HCT116 (cell line): Measurements from ENCODE around the gene TAF10. TPM values are rescaled to one million over a fixed set of nuclear protein-coding genes. Genes with fewer than 3 reads are reported as not detected.

ENCODE experiments used
- ATAC-seq: fragments of 200-7000 bp; cut with Tn5 transposase; 2 replicates; pipeline ENCODE4 v1.9.1; 2020; ENCODE audit warnings: mild to moderate bottlenecking, moderate library complexity
- BruUV-seq: library from RNA; stranded (reverse); fragments of 400-500 nt; replicated peaks from 2 replicates; lab custom pipeline; 2021; lab: Mats Ljungman, UMichigan
- CTCF ChIA-PET: fragments of 300-600 bp; sonication (Branson Sonifier 250); formaldehyde crosslinking; loops from one replicate; lab custom pipeline; 2021; ENCODE audit warnings: antibody characterized with exemption; lab: Charles Lee
- POLR2A ChIA-PET: fragments of 300-600, 350-600 bp; sonication (Branson Sonifier 250); formaldehyde crosslinking; loops from one replicate; lab custom pipeline; 2021; ENCODE audit warnings: antibody characterized with exemption; lab: Charles Lee
- RAD21 ChIA-PET, 2 experiments: fragments of 300-600 bp; sonication (Branson Sonifier 250); formaldehyde crosslinking; loops; one replicate each; lab custom pipeline; 2023; ENCODE audit warnings: low total read pairs in 2 of 2; ENCODE audit not compliant: uncharacterized antibody in 2 of 2, unreplicated experiment in 2 of 2, low non-redundant PET in 1 of 2; lab: Charles Lee
- DNase-seq: peaks from one replicate; pipeline ENCODE4 v3.0.0-alpha.2; 2010; ENCODE audit warnings: low read depth, low spot score
- H2AFZ ChIP-seq: fragments of 200-600 bp; shearing (Covaris generic), sonication (generic); 2 replicates; pipeline ENCODE4 v1.6.1; 2017; ENCODE audit warnings: low read depth, mixed run types, mixed read lengths, antibody characterized with exemption, low read length; ENCODE audit not compliant: poor library complexity, severe bottlenecking
- H3K27ac ChIP-seq: 2 replicates; pipeline ENCODE4 v1.5.1; 2012; ENCODE audit warnings: low read depth, low read length
- H3K27me3 ChIP-seq: fragments of 200-600 bp; sonication (generic); 2 replicates; pipeline ENCODE4 v1.6.1; 2016; ENCODE audit warnings: mixed run types, low read length, mixed read lengths; ENCODE audit not compliant: insufficient read depth
- H3K36me3 ChIP-seq, 2 experiments: fragments of 200-500 bp in 1 of 2; fragments of 200-600 bp in 1 of 2; sonication (Bioruptor generic) in 1 of 2; sonication (generic) in 1 of 2; 2 replicates each; pipeline versions ENCODE4 v1.5.1 to v1.6.1; 2014 to 2016; ENCODE audit warnings: low read length in 2 of 2, inconsistent platforms in 1 of 2, mixed read lengths in 1 of 2, mixed run types in 1 of 2; ENCODE audit not compliant: insufficient read depth in 2 of 2, control insufficient read depth in 1 of 2
- H3K4me1 ChIP-seq, 2 experiments: fragments of 200-600 bp in 1 of 2; sonication (generic) in 1 of 2; 2 replicates each; pipeline versions ENCODE4 v1.5.1 to v1.6.1; 2012 to 2017; ENCODE audit warnings: low read length in 2 of 2, inconsistent platforms in 1 of 2, mild to moderate bottlenecking in 1 of 2, mixed read lengths in 1 of 2, mixed run types in 1 of 2, moderate library complexity in 1 of 2; ENCODE audit not compliant: insufficient read depth in 2 of 2, control insufficient read depth in 1 of 2
- H3K4me2 ChIP-seq: fragments of 200-600 bp; sonication (generic); 2 replicates; pipeline ENCODE4 v1.6.1; 2017; ENCODE audit warnings: mixed run types, low read length, mixed read lengths
- H3K4me3 ChIP-seq, 2 experiments: fragments of 200-600 bp in 1 of 2; sonication (generic) in 1 of 2; replicated peaks in 1 of 2; 2 replicates each; pipeline ENCODE4 v1.5.1; 2011 to 2016; ENCODE audit warnings: low read length in 2 of 2, control low read depth in 1 of 2, low read depth in 1 of 2, mild to moderate bottlenecking in 1 of 2, mixed read lengths in 1 of 2, mixed run types in 1 of 2
- H3K79me2 ChIP-seq: fragments of 200-600 bp; sonication (generic); 2 replicates; pipeline ENCODE4 v1.6.1; 2017; ENCODE audit warnings: mild to moderate bottlenecking, mixed run types, low read length, moderate library complexity, mixed read lengths; ENCODE audit not compliant: insufficient read depth
- H3K9ac ChIP-seq: fragments of 200-600 bp; sonication (generic); 2 replicates; pipeline ENCODE4 v1.6.1; 2016; ENCODE audit warnings: low read length, mixed read lengths
- H3K9me2 ChIP-seq: fragments of 200-600 bp; sonication (generic), shearing (Covaris generic); 2 replicates; pipeline ENCODE4 v1.6.1; 2017; ENCODE audit warnings: mixed run types, mild to moderate bottlenecking, moderate library complexity; ENCODE audit not compliant: insufficient read depth
- H3K9me3 ChIP-seq, 2 experiments: fragments of 200-500 bp in 1 of 2; fragments of 200-600 bp in 1 of 2; sonication (Bioruptor generic) in 1 of 2; sonication (generic) in 1 of 2; 2 replicates each; pipeline ENCODE4 v1.6.1; 2014 to 2017; ENCODE audit warnings: low read length in 2 of 2, mixed read lengths in 2 of 2, inconsistent platforms in 1 of 2, low read depth in 1 of 2, mild to moderate bottlenecking in 1 of 2, mixed run types in 1 of 2, moderate library complexity in 1 of 2; ENCODE audit not compliant: control insufficient read depth in 1 of 2, insufficient read depth in 1 of 2
- H4K20me1 ChIP-seq: fragments of 200-600 bp; sonication (generic), shearing (Covaris generic); 2 replicates; pipeline ENCODE4 v1.6.1; 2017; ENCODE audit warnings: mixed run types, mild to moderate bottlenecking, moderate library complexity; ENCODE audit not compliant: insufficient read depth
- CBX3 ChIP-seq: IDR thresholded peaks from 2 replicates; pipeline ENCODE4 v1.6.1; 2012; ENCODE audit warnings: low read depth
- CEBPB ChIP-seq: IDR thresholded peaks from 2 replicates; pipeline ENCODE4 v1.6.1; 2012; ENCODE audit warnings: low read depth
- CTCF ChIP-seq, 3 experiments: fragments of 200-600 bp in 1 of 3; sonication (generic) in 1 of 3; IDR thresholded peaks in 2 of 3; conservative IDR thresholded peaks in 1 of 3; 2 replicates each; pipeline ENCODE4 v1.5.1; 2012 to 2017; ENCODE audit warnings: low read depth in 2 of 3, low read length in 2 of 3, antibody characterized with exemption in 1 of 3, borderline replicate concordance in 1 of 3, control low read depth in 1 of 3, mild to moderate bottlenecking in 1 of 3, mixed read lengths in 1 of 3, mixed run types in 1 of 3, moderate library complexity in 1 of 3; ENCODE audit not compliant: insufficient read depth in 1 of 3
- EGR1 ChIP-seq: IDR thresholded peaks from 2 replicates; pipeline ENCODE4 v1.6.1; 2012; ENCODE audit warnings: low read depth
- ELF1 ChIP-seq: IDR thresholded peaks from 2 replicates; pipeline ENCODE4 v1.6.1; 2012; ENCODE audit warnings: low read depth, borderline replicate concordance
- EZH2 ChIP-seq: fragments of 200-600 bp; sonication (generic); IDR thresholded peaks from 2 replicates; pipeline ENCODE4 v1.6.1; 2017; ENCODE audit warnings: antibody characterized with exemption, mixed run types
- FOSL1 ChIP-seq: IDR thresholded peaks from 2 replicates; pipeline ENCODE4 v1.6.1; 2012; ENCODE audit warnings: low read depth
- JUND ChIP-seq: IDR thresholded peaks from 2 replicates; pipeline ENCODE4 v1.6.1; 2012
- POLR2A ChIP-seq: IDR thresholded peaks from 2 replicates; pipeline ENCODE4 v1.7.0; 2011; ENCODE audit warnings: borderline replicate concordance; ENCODE audit not compliant: insufficient read depth, insufficient read length; ENCODE audit errors: extremely low read depth
- POLR2AphosphoS5 ChIP-seq: IDR thresholded peaks from 2 replicates; pipeline ENCODE4 v1.6.1; 2011; ENCODE audit warnings: mild to moderate bottlenecking, low read depth, low read length, moderate library complexity
- RAD21 ChIP-seq: IDR thresholded peaks from 2 replicates; pipeline ENCODE4 v1.6.1; 2012; ENCODE audit warnings: low read depth, mild to moderate bottlenecking
- REST ChIP-seq: IDR thresholded peaks from 2 replicates; pipeline ENCODE4 v1.6.1; 2012; ENCODE audit warnings: low read depth
- SIN3A ChIP-seq: IDR thresholded peaks from 2 replicates; pipeline ENCODE4 v1.6.1; 2012; ENCODE audit warnings: low read depth
- SRF ChIP-seq: IDR thresholded peaks from 2 replicates; pipeline ENCODE4 v1.6.1; 2012; ENCODE audit warnings: low read depth
- YY1 ChIP-seq: IDR thresholded peaks from 2 replicates; pipeline ENCODE4 v1.6.1; 2011; ENCODE audit warnings: low read length, low read depth, moderate library complexity, mild to moderate bottlenecking; ENCODE audit not compliant: insufficient replicate concordance; ENCODE audit errors: extremely low read depth
- ZFX ChIP-seq: fragments of 450-650 bp; IDR thresholded peaks from 2 replicates; pipeline ENCODE4 v1.6.1; 2017
- ZNF274 ChIP-seq: fragments of 200-500 bp; sonication (Bioruptor generic); IDR thresholded peaks from 2 replicates; pipeline ENCODE4 v1.6.1; 2014; ENCODE audit warnings: mild to moderate bottlenecking, low read depth, low read length, inconsistent platforms
- intact Hi-C: fragments of 100-400 bp; cut with micrococcal nuclease; formaldehyde crosslinking; loops from 2 replicates; pipeline ENCODE4 v1.10.0; 2022
- total RNA-seq: library from RNA; stranded (reverse); gene quantifications from one replicate; pipeline ENCODE4 v1.2.1, GENCODE V29; 2021; ENCODE audit not compliant: unreplicated experiment
- TF ChIP-seq, protein P1 (sequence below): IDR thresholded peaks from 2 replicates; pipeline ENCODE4 v1.6.1; 2012

TAF10 gene
- total RNA-seq, 1 experiment from 2014 or later: 151 TPM

GRCh38 chr11:6648501-6648900 lies 36.5 kb upstream of the TAF10 start:
- RAD21 ChIA-PET: no interaction called here
- TF ChIP-seq ELF1: no peak
- no peak for TF ChIP-seq JUND
- TF ChIP-seq YY1: no peak
- no peak for TF ChIP-seq REST
- TF ChIP-seq ZFX: no peak
- TF ChIP-seq POLR2A: no peak
- TF ChIP-seq CBX3: no peak
- no peak for TF ChIP-seq CTCF (IDR thresholded peaks at IDR 0.05 in 2 of 3, conservative IDR thresholded peaks at IDR 0.05 in 1 of 3; ENCODE audit: borderline replicate concordance in 1 of 3, insufficient read depth in 1 of 3, low read depth in 2 of 3, low read length in 2 of 3)
- TF ChIP-seq CEBPB: no peak
- no peak for TF ChIP-seq SIN3A
- no peak for TF ChIP-seq FOSL1
- TF ChIP-seq RAD21: no peak
- no peak for TF ChIP-seq EGR1
- no peak for TF ChIP-seq ZNF274
- TF ChIP-seq, protein P1, sequence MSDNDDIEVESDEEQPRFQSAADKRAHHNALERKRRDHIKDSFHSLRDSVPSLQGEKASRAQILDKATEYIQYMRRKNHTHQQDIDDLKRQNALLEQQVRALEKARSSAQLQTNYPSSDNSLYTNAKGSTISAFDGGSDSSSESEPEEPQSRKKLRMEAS: no peak
- TF ChIP-seq POLR2AphosphoS5: no peak
- TF ChIP-seq EZH2: no peak
- TF ChIP-seq SRF: no peak
- TF ChIP-seq, all 23 proteins: peak for 0
- Histone ChIP-seq H4K20me1 (no peaks in the 10 kb centered on the region), H3K4me3 (no peak overlapping the region), H3K9me3 (no peaks in the 10 kb centered on the region), H3K79me2 (no peaks in the 10 kb centered on the region), H3K9me2 (no peaks in the 10 kb centered on the region), H3K4me1 (peaks cover 0 to 7% of the 10 kb centered on the region in 2 experiments; a peak in 2 of 4 replicates), H3K4me2 (no peak overlapping the region), H3K27me3 (peaks cover 32% of the 10 kb centered on the region; the same call in 1 of the 2 replicates), H3K27ac (no peak overlapping the region), H3K36me3 (no peaks in the 10 kb centered on the region), H2AFZ (no peak overlapping the region), H3K9ac (no peak overlapping the region)
- ATAC-seq: no peak
- BruUV-seq: no TSS peak
- intact Hi-C loops: no loop called here
- POLR2A ChIA-PET: no interaction called here
- CTCF ChIA-PET: no interaction called here
- no peak for DNase-seq
